B cell (primary cell): ENCODE results near the gene NAV2. TPM values are rescaled to one million over a fixed set of nuclear protein-coding genes. Genes with fewer than 3 reads are reported as not detected.

Source experiments
- ATAC-seq: fragments of 200-7000 bp; cut with Tn5 transposase; one replicate; pipeline ENCODE4 v1.10.0; 2021; ENCODE audit warnings: low read depth, mild to moderate bottlenecking, moderate number of reproducible peaks, moderate library complexity
- CTCF ChIA-PET: fragments of 350-600 bp; sonication (Branson Sonifier 250); formaldehyde crosslinking; loops from one replicate; lab custom pipeline; 2021; ENCODE audit warnings: antibody characterized with exemption, inconsistent platforms; lab: Charles Lee
- POLR2A ChIA-PET: fragments of 350-600 bp; sonication (Branson Sonifier 250); formaldehyde crosslinking; loops from one replicate; lab custom pipeline; 2021; ENCODE audit warnings: antibody characterized with exemption; lab: Charles Lee
- DNase-seq: peaks from one replicate; pipeline ENCODE4 v3.0.0; 2013
- H2AFZ ChIP-seq: 2 replicates; pipeline ENCODE4 v1.6.1; 2012; ENCODE audit warnings: mild to moderate bottlenecking, low read depth, low read length; ENCODE audit not compliant: insufficient read depth, poor library complexity, severe bottlenecking
- H3K27ac ChIP-seq, 2 donors: 1 replicate in 1 of 2; 2 replicates in 1 of 2; pipeline ENCODE4 v1.5.1; 2012 to 2013; ENCODE audit warnings: low read length in 2 of 2, mild to moderate bottlenecking in 2 of 2, moderate library complexity in 1 of 2
- H3K27me3 ChIP-seq, 4 experiments: fragments of 200-600 bp in 1 of 4; sonication (generic) in 1 of 4; replicated peaks in 1 of 4; 1 replicate in 2 of 4; 2 replicates in 2 of 4; pipeline versions ENCODE4 v1.6.1 to v1.7.0; 2013 to 2016; ENCODE audit warnings: low read length in 3 of 4, mild to moderate bottlenecking in 2 of 4, mixed read lengths in 1 of 4, moderate library complexity in 1 of 4; ENCODE audit not compliant: insufficient read depth in 4 of 4, control insufficient read depth in 3 of 4; ENCODE audit errors: control extremely low read depth in 1 of 4
- H3K36me3 ChIP-seq, 2 experiments: replicated peaks in 1 of 2; 1 replicate in 1 of 2; 2 replicates in 1 of 2; pipeline versions ENCODE4 v1.6.1 to v1.7.1; 2013; ENCODE audit warnings: low read length in 1 of 2; ENCODE audit not compliant: insufficient read depth in 2 of 2, control insufficient read depth in 1 of 2; ENCODE audit errors: control extremely low read depth in 1 of 2, extremely low read depth in 1 of 2
- H3K4me1 ChIP-seq, 2 donors: fragments of 200-600 bp in 1 of 2; sonication (generic) in 1 of 2; 1 replicate in 1 of 2; 2 replicates in 1 of 2; pipeline versions ENCODE4 v1.5.1 to v1.6.1; 2013 to 2017; ENCODE audit warnings: low read length in 2 of 2; ENCODE audit not compliant: control insufficient read depth in 2 of 2, insufficient read depth in 2 of 2
- H3K4me2 ChIP-seq: replicated peaks from 2 replicates; pipeline ENCODE3; 2012; ENCODE audit warnings: mild to moderate bottlenecking, low read depth, low read length; ENCODE audit not compliant: poor library complexity, severe bottlenecking
- H3K4me3 ChIP-seq, 5 experiments: fragments of 200-600 bp in 1 of 5; sonication (generic) in 1 of 5; 1 replicate in 3 of 5; 2 replicates in 2 of 5; pipeline versions ENCODE4 v1.5.1 to v1.7.0; 2011 to 2016; ENCODE audit warnings: low read length in 4 of 5, mild to moderate bottlenecking in 4 of 5, low read depth in 2 of 5, control low read depth in 1 of 5, moderate library complexity in 1 of 5; ENCODE audit not compliant: insufficient read depth in 1 of 5; ENCODE audit errors: control extremely low read depth in 1 of 5, extremely low read depth in 1 of 5
- H3K79me2 ChIP-seq: fragments of 200-600 bp; sonication (generic); one replicate; pipeline ENCODE4 v1.6.0; 2016; ENCODE audit warnings: low read length; ENCODE audit not compliant: control insufficient read depth, insufficient read depth
- H3K9ac ChIP-seq: fragments of 200-600 bp; sonication (generic); 2 replicates; pipeline ENCODE4 v1.6.1; 2017; ENCODE audit warnings: mild to moderate bottlenecking, low read length, moderate library complexity
- H3K9me3 ChIP-seq, 3 donors: one replicate each; pipeline versions ENCODE4 v1.6.1 to v1.7.1; 2013; ENCODE audit warnings: low read length in 2 of 3; ENCODE audit not compliant: control insufficient read depth in 2 of 3, insufficient read depth in 1 of 3; ENCODE audit errors: control extremely low read depth in 1 of 3
- H4K20me1 ChIP-seq: 2 replicates; pipeline ENCODE4 v1.6.0; 2012; ENCODE audit warnings: mild to moderate bottlenecking, low read length; ENCODE audit not compliant: insufficient read depth, control insufficient read depth, poor library complexity, severe bottlenecking
- H3K27ac Mint-ChIP-seq: one replicate; pipeline ENCODE4 v1.8.0; 2021; ENCODE audit warnings: mixed read lengths
- H3K27me3 Mint-ChIP-seq: one replicate; pipeline ENCODE4 v1.8.0; 2021; ENCODE audit warnings: mixed read lengths
- H3K4me1 Mint-ChIP-seq: one replicate; pipeline ENCODE4 v1.8.0; 2021; ENCODE audit warnings: mixed read lengths
- H3K4me3 Mint-ChIP-seq: one replicate; pipeline ENCODE4 v1.8.0; 2021; ENCODE audit warnings: mixed read lengths
- H3K9me3 Mint-ChIP-seq: one replicate; pipeline ENCODE4 v1.8.0; 2022; ENCODE audit warnings: mixed read lengths; ENCODE audit not compliant: insufficient read depth
- CTCF ChIP-seq: fragments of 200-600 bp; IDR thresholded peaks from one replicate; pipeline ENCODE4 v1.8.0; 2022; ENCODE audit warnings: antibody characterized with exemption, mild to moderate bottlenecking
- EZH2 ChIP-seq: IDR thresholded peaks from 2 replicates; pipeline ENCODE4 v1.6.1; 2012; ENCODE audit warnings: borderline replicate concordance, low read depth, mild to moderate bottlenecking, moderate library complexity, low read length; ENCODE audit not compliant: insufficient read depth, poor library complexity, severe bottlenecking
- WGBS: methylation state at CpG from one replicate; pipeline ENCODE4 v1.1.5; 2013; ENCODE audit warnings: missing lambda C conversion rate; ENCODE audit not compliant: insufficient coverage; 5-methylcytosine and 5-hydroxymethylcytosine counted together
- intact Hi-C: fragments of 100-400 bp; cut with micrococcal nuclease; formaldehyde crosslinking; loops from one replicate; pipeline ENCODE4 v1.10.0; 2022
- polyA plus RNA-seq: library from polyadenylated mRNA; depleted of rRNA; stranded (reverse); fragments of >200 nt; gene quantifications from 2 replicates; pipeline ENCODE4 v1.2.3, GENCODE V29; 2012
- total RNA-seq, 2 donors: library from RNA; stranded (reverse); fragments of 120-200 nt in 1 of 2; gene quantifications; 1 replicate in 1 of 2; 2 replicates in 1 of 2; pipeline versions ENCODE4 v1.2.3 to v1.2.4, GENCODE V29; 2013 to 2022

NAV2 gene
- total and polyA plus RNA-seq, 2 donors (not counting 1 experiment from before 2014, with no cell fraction given): 0.82 to 22.2 TPM

GRCh38 chr11:19889531-19889930 lies 176.9 kb downstream of the NAV2 start:
- no peak overlapping the region for H2AFZ ChIP-seq
- POLR2A ChIA-PET: no interaction called here
- H4K20me1 ChIP-seq: no peaks in the 10 kb centered on the region
- CTCF ChIA-PET: no interaction called here
- peaks cover 5% of the 10 kb centered on the region for H3K27me3 Mint-ChIP-seq
- H3K9ac ChIP-seq: no peak overlapping the region
- H3K4me3 ChIP-seq: no peak overlapping the region
- no peaks in the 10 kb centered on the region for H3K4me1 Mint-ChIP-seq
- no peak overlapping the region for H3K4me3 Mint-ChIP-seq
- TF ChIP-seq CTCF: no peak
- TF ChIP-seq EZH2: no peak
- H3K9me3 Mint-ChIP-seq: no peaks in the 10 kb centered on the region
- DNase-seq: no peak
- H3K9me3 ChIP-seq: peaks cover 0 to 3% (median 0%) of the 10 kb centered on the region in 3 donors
- WGBS: 88% methylated on average over 2 of the region's 5 CpGs
- no peak overlapping the region for H3K4me2 ChIP-seq
- H3K27me3 ChIP-seq: no peaks in the 10 kb centered on the region
- no peak overlapping the region for H3K27ac ChIP-seq
- no peaks in the 10 kb centered on the region for H3K79me2 ChIP-seq
- intact Hi-C loops: no loop called here
- ATAC-seq: no peak
- H3K36me3 ChIP-seq: no peaks in the 10 kb centered on the region
- no peaks in the 10 kb centered on the region for H3K4me1 ChIP-seq
- H3K27ac Mint-ChIP-seq: no peak overlapping the region

GRCh38 chr11:19890308-19890707 lies 177.7 kb downstream of the NAV2 start:
- Mint-ChIP-seq H3K27me3 (peaks cover 5% of the 10 kb centered on the region), H3K27ac (no peak overlapping the region), H3K9me3 (no peaks in the 10 kb centered on the region), H3K4me1 (no peaks in the 10 kb centered on the region), H3K4me3 (no peak overlapping the region)
- no peak for TF ChIP-seq EZH2
- no peak for TF ChIP-seq CTCF
- Histone ChIP-seq H3K79me2 (no peaks in the 10 kb centered on the region), H3K4me1 (no peaks in the 10 kb centered on the region), H3K27ac (no peak overlapping the region), H3K9me3 (peaks cover 0 to 3% (median 0%) of the 10 kb centered on the region in 3 donors), H4K20me1 (no peaks in the 10 kb centered on the region), H2AFZ (no peak overlapping the region), H3K36me3 (no peaks in the 10 kb centered on the region), H3K4me3 (no peak overlapping the region), H3K9ac (no peak overlapping the region), H3K4me2 (no peak overlapping the region), H3K27me3 (no peaks in the 10 kb centered on the region)
- POLR2A ChIA-PET: no interaction called here
- intact Hi-C loops: no loop called here
- DNase-seq (no peak), ATAC-seq (no peak)
- CTCF ChIA-PET: no interaction called here
- WGBS: 89% methylated on average over 1 of the region's 1 CpG
